IPS-20b (cell line): Measurements from ENCODE around the gene VAT1.
A peak's percentile ranks its signal among the peaks of the same experiment; 100 is the strongest.
"Not testable (repeated sequence)": the region's sequence is repeated elsewhere in the genome, so short reads cannot be mapped to it uniquely, and the experiment has no call there.

Source experiments
- H3K27ac ChIP-seq: one replicate; pipeline ENCODE4 v1.5.1; 2013; ENCODE audit warnings: low read length
- H3K27me3 ChIP-seq: 2 replicates; pipeline ENCODE4 v1.6.1; 2013; ENCODE audit warnings: mild to moderate bottlenecking, low read length, inconsistent platforms; ENCODE audit not compliant: insufficient read depth
- H3K36me3 ChIP-seq: 2 replicates; pipeline ENCODE4 v1.6.1; 2013; ENCODE audit warnings: low read depth, mild to moderate bottlenecking, inconsistent platforms, low read length, moderate library complexity; ENCODE audit not compliant: insufficient read depth
- H3K4me1 ChIP-seq: 2 replicates; pipeline ENCODE4 v1.6.1; 2013; ENCODE audit warnings: mild to moderate bottlenecking, control low read depth, inconsistent platforms, low read length, moderate library complexity; ENCODE audit not compliant: insufficient read depth
- H3K4me3 ChIP-seq: 2 replicates; pipeline ENCODE4 v1.5.1; 2013; ENCODE audit warnings: mild to moderate bottlenecking, low read length, inconsistent platforms
- H3K9ac ChIP-seq: 2 replicates; pipeline ENCODE4 v1.6.1; 2013; ENCODE audit warnings: low read depth, mild to moderate bottlenecking, inconsistent platforms, low read length, moderate library complexity
- H3K9me3 ChIP-seq: 2 replicates; pipeline ENCODE4 v1.6.1; 2013; ENCODE audit warnings: mild to moderate bottlenecking, low read depth, low read length, inconsistent platforms; ENCODE audit not compliant: insufficient read depth

Gene VAT1

GRCh38 chr17:43014649-43015542 lies 7.3 kb downstream of the VAT1 start:
- Histone ChIP-seq H3K4me1 (peaks cover 3% of the 10 kb centered on the region), H3K27me3 (no peaks in the 10 kb centered on the region), H3K9me3 (no peaks in the 10 kb centered on the region), H3K27ac (no peak overlapping the region), H3K4me3 (no peak overlapping the region), H3K36me3 (peaks cover 37% of the 10 kb centered on the region), H3K9ac (no peak overlapping the region)

- H3K36me3 ChIP-seq, result peaks cover 36% of the 10 kb centered on the region
- no peaks in the 10 kb centered on the region for H3K4me1 ChIP-seq
- H3K9ac ChIP-seq, result no peak overlapping the region
- H3K27me3 ChIP-seq, result no peaks in the 10 kb centered on the region
- no peaks in the 10 kb centered on the region for H3K9me3 ChIP-seq
- no peak overlapping the region for H3K4me3 ChIP-seq
- no peak overlapping the region for H3K27ac ChIP-seq
Measured at GRCh38 chr17:43014020-43014648, 8.1 kb downstream of the VAT1 start.

- H3K9me3 ChIP-seq, result no peaks in the 10 kb centered on the region
- no peak overlapping the region for H3K27ac ChIP-seq
- H3K4me1 ChIP-seq, result no peaks in the 10 kb centered on the region
- no peaks in the 10 kb centered on the region for H3K27me3 ChIP-seq
- no peak overlapping the region for H3K9ac ChIP-seq
- peaks cover 28% of the 10 kb centered on the region for H3K36me3 ChIP-seq
- H3K4me3 ChIP-seq, result no peak overlapping the region
Measured at GRCh38 chr17:43013296-43013695, 8.9 kb downstream of the VAT1 start.

GRCh38 chr17:43011728-43012472 lies 10.3 kb downstream of the VAT1 start:
- Histone ChIP-seq H3K9me3 (no peaks in the 10 kb centered on the region), H3K36me3 (peaks cover 21% of the 10 kb centered on the region), H3K27ac (no peak overlapping the region), H3K4me1 (no peaks in the 10 kb centered on the region), H3K4me3 (no peak overlapping the region), H3K27me3 (no peaks in the 10 kb centered on the region), H3K9ac (no peak overlapping the region)

GRCh38 chr17:43010667-43011308 lies 11.4 kb downstream of the VAT1 start:
- Histone ChIP-seq H3K9ac (no peak overlapping the region), H3K27ac (no peak overlapping the region), H3K4me1 (no peaks in the 10 kb centered on the region), H3K36me3 (peaks cover 12% of the 10 kb centered on the region), H3K9me3 (no peaks in the 10 kb centered on the region), H3K4me3 (no peak overlapping the region), H3K27me3 (no peaks in the 10 kb centered on the region)

GRCh38 chr17:43006639-43007551 lies 15.3 kb downstream of the VAT1 start, which contains the start of gene IFI35:
TSS of gene IFI35 (plus strand) at chr17:43006784. CDS start at chr17:43006948, 164 bp downstream.
- Histone ChIP-seq H3K4me3 (peak within 1 kb of the TSS; percentile 58), H3K4me1 (no peaks in the 10 kb centered on the region), H3K9ac (peak within 1 kb of the TSS; percentile 72), H3K27me3 (no peaks in the 10 kb centered on the region), H3K9me3 (no peaks in the 10 kb centered on the region), H3K27ac (no peak within 1 kb of the TSS), H3K36me3 (peaks cover 25% of the 10 kb centered on the region)

GRCh38 chr17:43003542-43004172 lies 18.5 kb downstream of the VAT1 start:
- H3K9ac ChIP-seq, result no peak overlapping the region
- peaks cover 55% of the 10 kb centered on the region for H3K36me3 ChIP-seq
- no peaks in the 10 kb centered on the region; the same call in 1 of the 2 replicates for H3K4me1 ChIP-seq
- H3K27me3 ChIP-seq, result no peaks in the 10 kb centered on the region
- no peaks in the 10 kb centered on the region for H3K9me3 ChIP-seq
- H3K4me3 ChIP-seq, result no peak overlapping the region
- no peak overlapping the region for H3K27ac ChIP-seq

GRCh38 chr17:43000894-43001293 lies 21.3 kb downstream of the VAT1 start:
- not testable (repeated sequence) for H3K9me3 ChIP-seq, H3K9ac ChIP-seq, H3K4me3 ChIP-seq, H3K4me1 ChIP-seq, H3K27ac ChIP-seq, H3K27me3 ChIP-seq
- peaks cover 55% of the 10 kb centered on the region for H3K36me3 ChIP-seq

GRCh38 chr17:42999003-42999525 lies 23.1 kb downstream of the VAT1 start:
- H3K27me3 ChIP-seq, result no peaks in the 10 kb centered on the region
- H3K36me3 ChIP-seq, result peaks cover 59% of the 10 kb centered on the region
- H3K9me3 ChIP-seq, result no peaks in the 10 kb centered on the region
- peaks cover 3% of the 10 kb centered on the region; the same call in 1 of the 2 replicates for H3K4me1 ChIP-seq
- H3K9ac ChIP-seq, result peak overlapping the region; percentile 99
- peak overlapping the region; percentile 92 for H3K4me3 ChIP-seq
- peak overlapping the region; percentile 44 for H3K27ac ChIP-seq
